GM12875 (cell line): ENCODE measurements around the gene HACE1.
A peak's percentile ranks its signal among the peaks of the same experiment; 100 is the strongest.

Source experiments
- H3K4me3 ChIP-seq: one replicate; pipeline ENCODE4 v1.5.1; 2011; ENCODE audit warnings: low read depth, low read length, control low read depth
- CTCF ChIP-seq: IDR thresholded peaks from 2 replicates; pipeline ENCODE4 v1.5.1; 2011; ENCODE audit warnings: low read depth, mild to moderate bottlenecking, control low read depth, inconsistent platforms, low read length, moderate library complexity, borderline replicate concordance; ENCODE audit not compliant: insufficient read depth

HACE1 gene

GRCh38 chr6:104685871-104686549 is 173.7 kb downstream of the HACE1 start:
- TF ChIP-seq CTCF: no peak
- no peak overlapping the region for H3K4me3 ChIP-seq

- TF ChIP-seq CTCF: no peak
- H3K4me3 ChIP-seq: no peak overlapping the region
Observed at GRCh38 chr6:104684911-104685415, 174.8 kb downstream of the HACE1 start.

- H3K4me3 ChIP-seq: no peak overlapping the region
- no peak for TF ChIP-seq CTCF
Observed at GRCh38 chr6:104683809-104684208, 175.9 kb downstream of the HACE1 start.

- H3K4me3 ChIP-seq: no peak overlapping the region
- peak; percentile 79 for TF ChIP-seq CTCF
Observed at GRCh38 chr6:104682722-104683643, 176.7 kb downstream of the HACE1 start.

GRCh38 chr6:104680539-104680938 is 179.2 kb downstream of the HACE1 start:
- no peak overlapping the region for H3K4me3 ChIP-seq
- no peak for TF ChIP-seq CTCF

- TF ChIP-seq CTCF: no peak
Observed at GRCh38 chr6:104679971-104680370, 179.7 kb downstream of the HACE1 start.

More at GRCh38 chr6:104679971-104680370, 179.7 kb downstream of the HACE1 start:
- no peak overlapping the region for H3K4me3 ChIP-seq
